ENCODE results near the gene LAIR2. TPM values are rescaled to one million over a fixed set of nuclear protein-coding genes. Genes with fewer than 3 reads are reported as not detected.

LAIR2 gene
- total and polyA plus RNA-seq, 2 of the 13 experiments (the other 11 are each of a cell fraction or from before 2014, with no cell fraction given): 1.3 to 1.9 TPM

- Histone ChIP-seq H4K20me1 (ENCODE audit: insufficient read depth, low read length) (no peaks in the 10 kb centered on the region; the same call in 1 of the 2 replicates), H3K4me2 (ENCODE audit: low read depth, low read length) (peak overlapping the region; percentile 94), H3K9me3 (ENCODE audit: low read length) (no peaks in the 10 kb centered on the region), H3K4me3 (replicated peaks in 1 of 3; ENCODE audit: insufficient read depth in 1 of 3, low read depth in 2 of 3, low read length in 3 of 3) (peak overlapping the region; percentile 72 to 80 (median 77)), H3K9ac (ENCODE audit: insufficient read depth, low read depth, low read length) (peak overlapping the region; percentile 80), H2AFZ (ENCODE audit: low read length) (no peak overlapping the region), H3K4me1 (ENCODE audit: insufficient read depth, low read length) (peaks cover 21% of the 10 kb centered on the region), H3K27me3 (ENCODE audit: control insufficient read depth in 1 of 2, insufficient read depth in 2 of 2, low read length in 2 of 2) (no peaks in the 10 kb centered on the region), H3K79me2 (ENCODE audit: insufficient read depth, low read length) (peaks cover 10% of the 10 kb centered on the region), H3K27ac (ENCODE audit: extremely low read length, insufficient read depth, low read length) (peak overlapping the region; percentile 96), H3K36me3 (replicated peaks in 1 of 2; ENCODE audit: control insufficient read depth in 1 of 2, insufficient read depth in 2 of 2, low read length in 2 of 2) (peaks cover 4 to 12% of the 10 kb centered on the region in 2 experiments; a peak in 3 of 5 replicates)
- DNase-seq (ENCODE audit: low spot score): peak; percentile 82
- ChIA-PET CTCF (ENCODE audit: low intra/inter-chr PET ratio, low total read pairs) (no interaction called here), POLR2A (no interaction called here)
- WGBS (ENCODE audit: low lambda C conversion rate): 79% methylated on average over 31 of the region's 87 CpGs
- FAIRE-seq: no peak
- in situ Hi-C loops (cut with HindIII; ENCODE audit: extremely low pct_ligation_motif_present, low pct_unique_long_range_greater_than_20kb): no loop called here
- intact Hi-C loops (cut with micrococcal nuclease; ENCODE audit: unreplicated experiment): no loop called here
- peak; percentile 79 for ATAC-seq
- no TSS peak for BruUV-seq (replicated peaks)
- no peak for TF ChIP-seq CBFB (CRISPR knock-in tag; IDR thresholded peaks at IDR 0.05)
- no peak; the same call in 1 of the 2 replicates for TF ChIP-seq ZNF350 (CRISPR knock-in tag; IDR thresholded peaks at IDR 0.05; ENCODE audit: borderline replicate concordance, low read depth)
- TF ChIP-seq CAMTA2 (CRISPR knock-in tag; IDR thresholded peaks at IDR 0.05; ENCODE audit: borderline replicate concordance): no peak
- TF ChIP-seq RELA (CRISPR knock-in tag; IDR thresholded peaks at IDR 0.05): 0 out of 2 replicates have a peak, but pooled peaks have one; percentile 12
- TF ChIP-seq CENPT (CRISPR knock-in tag; IDR thresholded peaks at IDR 0.05; ENCODE audit: low read depth): no peak
- TF ChIP-seq MYNN (CRISPR knock-in tag; IDR thresholded peaks at IDR 0.05; ENCODE audit: low read depth): no peak
- TF ChIP-seq SRSF4 (IDR thresholded peaks at IDR 0.05; ENCODE audit: low read depth, low read length, poor library complexity, severe bottlenecking): no peak
- TF ChIP-seq HNRNPH1 (optimal IDR thresholded peaks at IDR 0.05; ENCODE audit: low read depth, low read length): no peak
- TF ChIP-seq NONO (IDR thresholded peaks at IDR 0.05): no peak
- peak; percentile 42; the same call in 1 of the 2 replicates for TF ChIP-seq NONO (CRISPR knock-in tag; conservative IDR thresholded peaks at IDR 0.05)
- no peak for TF ChIP-seq ZNF639 (CRISPR knock-in tag; conservative IDR thresholded peaks at IDR 0.05)
- peak; percentile 70 for TF ChIP-seq ZGPAT (CRISPR knock-in tag; IDR thresholded peaks at IDR 0.05)
- TF ChIP-seq ZNF7 (CRISPR knock-in tag; IDR thresholded peaks at IDR 0.05): no peak
- TF ChIP-seq NCOA2 (CRISPR knock-in tag; IDR thresholded peaks at IDR 0.05): no peak
- TF ChIP-seq ZNF703 (CRISPR knock-in tag; IDR thresholded peaks at IDR 0.05; ENCODE audit: borderline replicate concordance): no peak
- TF ChIP-seq TFDP1 (CRISPR knock-in tag; IDR thresholded peaks at IDR 0.05; ENCODE audit: borderline replicate concordance): no peak
- TF ChIP-seq TEAD3 (CRISPR knock-in tag; optimal IDR thresholded peaks at IDR 0.05; ENCODE audit: borderline replicate concordance): no peak
- no peak for TF ChIP-seq ATF3 (CRISPR knock-in tag; IDR thresholded peaks at IDR 0.05)
- 0 out of 2 replicates have a peak, but pooled peaks have one; percentile 21 for TF ChIP-seq CCDC6 (CRISPR knock-in tag; IDR thresholded peaks at IDR 0.05)
- TF ChIP-seq SP4 (CRISPR knock-in tag; IDR thresholded peaks at IDR 0.05): no peak; the same call in 1 of the 2 replicates
- no peak for TF ChIP-seq ATM (IDR thresholded peaks at IDR 0.05; ENCODE audit: borderline replicate concordance)
- no peak for TF ChIP-seq ZNF773 (CRISPR knock-in tag; IDR thresholded peaks at IDR 0.05; ENCODE audit: borderline replicate concordance)
Observed at GRCh38 chr19:54464630-54465425, 37.8 kb upstream of the LAIR2 start.
